ENCODE data around the gene DLX3. TPM values are rescaled to one million over a fixed set of nuclear protein-coding genes. Genes with fewer than 3 reads are reported as not detected.

Gene DLX3
- total RNA-seq, 1 donor from 2014 or later, result 0.69 TPM

DNA sequence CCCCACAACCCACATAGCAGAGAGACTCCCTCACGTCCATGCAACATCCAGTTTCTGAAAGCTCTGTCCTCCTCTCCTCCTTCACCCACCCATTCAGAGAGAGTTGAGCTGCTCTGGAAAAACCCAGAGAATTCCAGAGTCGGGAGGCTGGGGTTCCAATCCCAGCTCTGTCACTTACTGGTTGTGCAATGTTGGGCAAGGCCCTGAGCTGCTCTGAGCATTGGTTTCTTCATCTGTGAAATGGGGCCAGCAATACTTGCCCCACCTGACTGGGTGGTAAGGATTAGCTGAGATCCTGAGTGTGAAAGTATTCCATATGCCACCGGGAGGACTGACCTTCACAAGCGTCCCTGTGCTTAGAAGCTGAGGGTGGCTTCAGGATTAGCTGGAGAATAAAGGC lies 38.2 kb downstream of the DLX3 start:
- TF ChIP-seq, protein P1, sequence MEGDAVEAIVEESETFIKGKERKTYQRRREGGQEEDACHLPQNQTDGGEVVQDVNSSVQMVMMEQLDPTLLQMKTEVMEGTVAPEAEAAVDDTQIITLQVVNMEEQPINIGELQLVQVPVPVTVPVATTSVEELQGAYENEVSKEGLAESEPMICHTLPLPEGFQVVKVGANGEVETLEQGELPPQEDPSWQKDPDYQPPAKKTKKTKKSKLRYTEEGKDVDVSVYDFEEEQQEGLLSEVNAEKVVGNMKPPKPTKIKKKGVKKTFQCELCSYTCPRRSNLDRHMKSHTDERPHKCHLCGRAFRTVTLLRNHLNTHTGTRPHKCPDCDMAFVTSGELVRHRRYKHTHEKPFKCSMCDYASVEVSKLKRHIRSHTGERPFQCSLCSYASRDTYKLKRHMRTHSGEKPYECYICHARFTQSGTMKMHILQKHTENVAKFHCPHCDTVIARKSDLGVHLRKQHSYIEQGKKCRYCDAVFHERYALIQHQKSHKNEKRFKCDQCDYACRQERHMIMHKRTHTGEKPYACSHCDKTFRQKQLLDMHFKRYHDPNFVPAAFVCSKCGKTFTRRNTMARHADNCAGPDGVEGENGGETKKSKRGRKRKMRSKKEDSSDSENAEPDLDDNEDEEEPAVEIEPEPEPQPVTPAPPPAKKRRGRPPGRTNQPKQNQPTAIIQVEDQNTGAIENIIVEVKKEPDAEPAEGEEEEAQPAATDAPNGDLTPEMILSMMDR (IDR thresholded peaks at IDR 0.05), result no peak
- H3K27ac ChIP-seq, result no peak overlapping the region
- no peak overlapping the region for H3K4me3 ChIP-seq
- H3K36me3 ChIP-seq, result no peaks in the 10 kb centered on the region
- ATAC-seq (no peak), DNase-seq (no peak)
- peaks cover 21% of the 10 kb centered on the region for H3K27me3 ChIP-seq
- no peaks in the 10 kb centered on the region for H3K9me3 ChIP-seq
- no peaks in the 10 kb centered on the region for H3K4me1 ChIP-seq
- intact Hi-C loops (cut with DNase I), result no loop called here

GRCh38 chr17:49955157-49955556 lies 39.9 kb downstream of the DLX3 start:
- peaks cover 24% of the 10 kb centered on the region for H3K27me3 ChIP-seq
- no peaks in the 10 kb centered on the region for H3K4me1 ChIP-seq
- no peak overlapping the region for H3K27ac ChIP-seq
- no peaks in the 10 kb centered on the region for H3K9me3 ChIP-seq
- intact Hi-C loops (cut with DNase I), result no loop called here
- TF ChIP-seq, protein P1 (IDR thresholded peaks at IDR 0.05), result no peak
- no peak for ATAC-seq
- H3K36me3 ChIP-seq, result no peaks in the 10 kb centered on the region
- DNase-seq, result no peak
- no peak overlapping the region for H3K4me3 ChIP-seq

- peaks cover 24% of the 10 kb centered on the region for H3K27me3 ChIP-seq
- H3K9me3 ChIP-seq, result no peaks in the 10 kb centered on the region
- H3K36me3 ChIP-seq, result no peaks in the 10 kb centered on the region
- TF ChIP-seq, protein P1 (IDR thresholded peaks at IDR 0.05), result no peak
- intact Hi-C loops (cut with DNase I), result no loop called here
- DNase-seq (no peak), ATAC-seq (no peak)
- H3K4me3 ChIP-seq, result no peak overlapping the region
- no peaks in the 10 kb centered on the region for H3K4me1 ChIP-seq
- no peak overlapping the region for H3K27ac ChIP-seq
Measured at GRCh38 chr17:49952912-49953497, 42.0 kb downstream of the DLX3 start.

DNA sequence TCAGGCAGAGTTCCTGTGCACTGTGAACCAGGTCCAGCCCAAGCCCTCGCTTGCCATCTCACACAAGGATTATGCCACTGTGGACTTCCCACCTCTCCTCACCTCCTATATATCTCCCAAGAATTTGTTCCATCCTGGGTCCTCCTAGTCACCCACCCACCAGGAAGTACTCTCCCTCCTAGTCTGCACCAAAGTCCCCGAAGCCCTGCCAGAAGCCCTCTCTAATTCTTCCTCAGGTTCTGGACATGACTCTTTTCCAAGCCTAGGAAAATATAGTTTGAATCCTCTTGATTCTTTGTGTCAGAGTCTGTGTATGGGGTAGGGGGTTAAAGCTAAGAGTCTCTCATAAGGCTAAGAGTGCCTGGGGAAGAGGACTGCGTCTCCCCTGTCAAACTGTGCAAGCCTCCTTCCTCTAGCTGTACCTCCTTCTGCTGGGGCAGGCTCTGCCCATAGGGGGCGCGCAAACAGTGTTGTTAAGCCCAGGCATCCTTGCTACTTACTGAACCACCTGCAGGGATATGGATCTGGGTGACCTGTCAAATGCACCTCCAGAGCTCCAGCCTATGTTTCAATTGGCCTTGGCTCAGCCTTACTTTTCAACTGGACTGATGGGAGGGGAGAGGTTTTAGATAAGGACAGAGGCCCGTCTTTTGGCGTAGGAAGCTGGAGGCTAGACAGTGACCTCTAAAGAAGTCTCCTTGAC lies 42.7 kb downstream of the DLX3 start:
- no peaks in the 10 kb centered on the region for H3K9me3 ChIP-seq
- no peaks in the 10 kb centered on the region for H3K36me3 ChIP-seq
- H3K27me3 ChIP-seq, result peaks cover 25% of the 10 kb centered on the region
- intact Hi-C loops (cut with DNase I), result no loop called here
- H3K27ac ChIP-seq, result no peak overlapping the region
- no peaks in the 10 kb centered on the region for H3K4me1 ChIP-seq
- peak; percentile 94 for ATAC-seq
- TF ChIP-seq, protein P1 (IDR thresholded peaks at IDR 0.05), result peak; percentile 89
- no peak overlapping the region for H3K4me3 ChIP-seq
- peak; percentile 93 for DNase-seq

DNA sequence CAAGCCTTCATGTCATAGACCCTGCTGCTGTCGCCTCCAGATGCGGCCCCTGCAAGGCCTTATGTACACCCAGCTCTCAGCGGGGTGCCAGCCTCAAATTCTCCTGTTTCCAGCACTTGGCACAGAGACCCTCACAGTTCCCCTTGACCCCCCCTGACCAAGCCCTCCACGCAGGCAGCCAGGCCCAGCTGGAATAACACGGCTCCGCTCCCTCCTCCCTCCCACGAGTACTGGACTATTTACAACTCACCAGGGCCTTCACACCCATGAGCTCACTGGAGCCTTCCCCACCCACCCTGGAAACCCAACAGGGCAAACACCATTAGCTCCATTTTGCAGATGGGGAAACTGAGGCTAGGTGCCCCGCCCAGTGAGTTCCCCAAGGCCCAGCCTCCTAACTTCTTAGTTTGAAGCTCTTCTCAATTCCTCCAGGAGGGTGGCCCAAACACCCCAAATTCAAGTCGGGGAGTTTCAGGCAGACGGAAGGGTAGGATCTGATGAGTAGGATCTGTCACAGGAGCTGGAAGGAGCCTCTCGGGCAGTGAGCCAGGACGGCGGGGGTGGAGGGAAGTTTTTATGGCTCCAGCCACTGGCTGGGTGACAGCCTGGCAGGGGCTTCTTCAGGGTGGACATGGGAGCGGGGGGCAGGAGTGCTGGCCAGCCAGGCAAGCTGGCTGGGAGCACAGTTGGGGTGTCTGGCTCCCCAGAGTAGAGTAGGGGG lies 43.5 kb downstream of the DLX3 start:
- TF ChIP-seq, protein P1 (IDR thresholded peaks at IDR 0.05), result no peak
- Histone ChIP-seq H3K9me3 (no peaks in the 10 kb centered on the region), H3K4me1 (no peaks in the 10 kb centered on the region), H3K27me3 (peaks cover 25% of the 10 kb centered on the region), H3K36me3 (no peaks in the 10 kb centered on the region), H3K27ac (no peak overlapping the region), H3K4me3 (no peak overlapping the region)
- ATAC-seq (no peak), DNase-seq (no peak)
- intact Hi-C loops (cut with DNase I), result no loop called here

All from upper lobe of right lung (tissue), 1 donor.